ENCODE data around the gene LSM4.
"Not testable (repeated sequence)": the region's sequence is repeated elsewhere in the genome, so short reads cannot be mapped to it uniquely, and the experiment has no call there.

LSM4 gene

DNA sequence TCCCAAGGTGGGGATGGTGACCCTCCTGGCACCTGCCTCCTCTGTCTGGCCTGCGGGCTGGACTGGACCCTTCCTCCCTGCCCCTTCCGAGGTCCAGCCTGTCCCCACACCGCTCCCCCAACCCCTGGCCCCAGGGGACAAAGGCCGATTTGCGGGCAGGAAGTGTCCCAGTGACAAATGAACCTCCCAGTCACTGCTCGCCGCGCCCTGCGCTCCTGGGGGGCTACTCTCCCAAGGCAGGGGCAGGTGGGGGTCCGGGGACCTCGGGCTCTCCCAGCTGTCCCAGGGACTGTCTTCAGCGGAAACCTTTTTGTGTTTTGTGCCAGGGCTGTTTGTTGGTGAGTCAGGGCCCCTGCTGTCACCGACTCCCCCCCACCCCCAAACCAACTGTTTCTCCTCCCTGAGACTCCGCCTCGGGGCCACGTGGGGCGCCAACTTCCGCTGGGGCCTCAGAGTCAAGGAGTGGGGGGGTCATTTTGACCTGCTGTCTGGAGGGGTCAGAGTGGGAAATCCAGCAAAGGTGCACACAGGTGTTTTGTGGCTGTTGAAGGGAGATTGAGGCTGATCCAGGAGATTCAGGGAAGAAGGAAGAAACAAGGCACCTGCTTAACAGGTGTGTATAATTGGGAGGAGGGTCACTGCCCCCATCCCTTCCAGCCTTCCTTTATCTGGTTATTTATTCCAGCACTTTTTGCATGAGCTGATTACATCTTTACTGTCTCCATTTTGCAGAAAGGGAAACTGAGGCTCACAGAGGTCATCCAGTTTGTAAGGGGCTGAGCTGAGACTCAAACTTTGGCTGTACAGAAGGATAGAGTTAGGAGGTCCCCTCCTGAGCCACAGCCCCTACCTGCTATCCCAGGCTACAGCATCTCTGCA is 18.4 kb upstream of the LSM4 start:
- peak; percentile 62 to 68 for DNase-seq (ENCODE audit: low read depth in 2 of 2)

DNA sequence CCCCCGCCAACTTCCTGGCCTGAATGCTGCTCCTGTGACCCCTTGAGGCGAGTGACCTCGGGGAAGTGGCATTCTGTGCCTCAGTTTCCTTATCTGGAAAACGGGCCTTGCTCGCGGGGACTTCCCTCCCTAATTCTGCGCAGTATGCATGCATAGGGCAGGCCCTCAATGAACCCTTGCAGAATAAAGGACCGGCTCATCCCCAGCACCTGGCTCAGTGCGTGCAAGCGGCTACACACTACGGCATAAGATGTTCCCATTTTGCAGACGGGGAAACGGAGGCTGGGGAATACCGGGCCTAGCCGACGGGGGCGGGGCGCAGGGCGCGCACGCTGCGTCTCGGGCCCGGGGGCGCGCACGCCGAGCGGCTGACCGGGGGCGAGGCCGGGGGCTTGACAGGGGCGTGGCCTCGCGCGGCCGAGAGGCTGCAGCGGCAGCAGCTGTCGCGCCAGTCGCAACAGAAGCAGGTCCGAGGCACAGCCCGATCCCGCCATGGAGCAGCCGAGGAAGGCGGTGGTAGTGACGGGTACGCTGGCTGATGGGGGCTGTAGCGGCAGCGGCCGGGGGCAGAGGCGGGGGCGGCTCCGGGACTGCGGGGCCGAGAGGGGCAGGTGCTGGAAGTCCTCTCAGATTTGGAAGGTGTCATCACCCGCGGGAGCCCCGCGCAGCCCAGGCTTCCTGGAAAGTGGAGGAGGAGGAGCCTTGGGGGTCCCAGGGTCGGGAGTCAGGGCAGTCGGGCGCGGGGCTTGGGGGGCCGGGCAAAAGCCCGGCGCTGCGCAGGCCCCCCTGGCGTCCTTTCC is 17.5 kb upstream of the LSM4 start, which contains the start of gene PGPEP1:
PGPEP1 (plus strand) TSS at position 409 of the 800 bp plus-strand sequence; CDS start at position 493, 84 bp downstream.
- DNase-seq (ENCODE audit: low read depth in 2 of 2), result peak in 1 of 2 donors; percentile 62

DNA sequence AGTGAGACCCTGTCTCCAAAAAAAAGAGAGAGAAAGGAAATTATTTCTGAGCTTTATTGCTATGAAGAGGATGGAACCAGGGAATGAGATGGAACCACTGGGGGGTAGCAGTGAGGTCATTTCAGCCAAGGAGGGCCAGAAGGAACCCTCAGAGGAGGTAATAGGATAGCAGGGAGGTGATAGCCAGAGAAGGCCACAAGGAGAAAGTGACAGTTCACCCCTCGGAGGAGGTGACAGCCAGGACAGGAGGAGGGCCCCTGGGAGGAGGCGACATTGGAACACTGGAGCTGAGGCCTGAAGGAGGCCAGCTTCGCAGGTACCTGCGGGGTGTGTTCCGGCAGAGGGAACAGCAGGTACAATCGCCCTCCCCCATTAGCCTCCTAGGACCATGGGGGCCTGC is 16.8 kb upstream of the LSM4 start:
- no peak for DNase-seq (ENCODE audit: low read depth in 2 of 2)

DNA sequence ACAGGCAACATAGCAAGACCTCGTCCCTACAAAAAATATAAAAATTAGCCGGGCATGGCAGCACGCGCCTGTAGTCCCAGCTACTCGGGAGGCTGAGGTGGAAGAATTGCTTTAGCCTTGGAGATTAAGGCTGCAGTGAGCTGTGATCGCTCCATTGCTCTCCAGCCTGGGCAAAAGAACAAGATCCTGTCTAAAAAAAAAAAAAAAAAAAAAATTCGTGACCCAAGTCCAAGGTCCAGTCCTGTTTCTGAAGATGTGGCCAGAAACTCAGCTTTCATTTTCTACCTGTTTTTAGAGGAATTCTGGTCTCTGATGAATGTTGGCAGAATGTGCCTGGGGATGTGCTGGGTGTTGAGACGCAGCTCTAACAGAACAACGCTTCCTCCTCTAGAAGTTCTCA is 15.7 kb upstream of the LSM4 start:
- DNase-seq (ENCODE audit: low read depth in 2 of 2), result no peak

DNA sequence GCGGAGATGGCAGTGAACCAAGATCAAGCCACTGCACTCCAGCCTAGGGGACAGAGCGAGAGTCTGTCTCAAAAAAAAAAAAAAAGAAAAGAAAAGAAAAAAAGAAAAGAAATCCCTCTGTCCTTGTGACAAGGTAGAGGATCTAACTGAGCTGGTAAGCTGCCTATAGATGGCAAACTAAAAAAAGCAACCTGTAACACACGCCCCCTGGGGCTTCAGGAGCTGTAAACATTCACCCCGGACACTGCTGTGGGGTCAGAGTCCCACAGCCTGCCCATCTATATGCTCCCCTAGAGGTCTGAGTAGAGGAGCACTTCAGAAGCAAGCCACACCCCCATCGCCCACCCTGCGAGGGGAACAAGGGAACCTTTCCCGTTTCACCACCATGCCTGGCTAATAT is 13.2 kb upstream of the LSM4 start:
- DNase-seq (ENCODE audit: low read depth in 2 of 2), result no peak

DNA sequence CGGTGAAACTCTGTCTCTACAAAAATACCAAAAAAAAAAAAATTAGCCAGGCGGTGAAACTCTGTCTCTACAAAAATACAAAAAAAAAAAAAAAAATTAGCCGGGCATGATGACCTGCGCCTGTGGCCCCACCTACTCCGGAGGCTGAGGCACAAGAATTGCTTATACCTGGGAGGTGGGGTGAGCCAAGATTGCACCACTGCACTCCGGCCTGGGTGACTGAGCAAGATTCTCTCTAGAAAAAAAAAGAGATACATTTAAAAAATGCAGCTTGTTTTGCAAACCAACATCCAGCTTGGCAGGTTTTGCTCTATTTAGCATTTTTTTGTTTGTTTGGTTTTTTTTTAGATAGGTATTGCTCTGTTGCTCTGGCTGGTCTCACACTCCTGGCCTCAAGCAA is 10.8 kb upstream of the LSM4 start:
- no peak for DNase-seq (ENCODE audit: low read depth in 2 of 2)

DNA sequence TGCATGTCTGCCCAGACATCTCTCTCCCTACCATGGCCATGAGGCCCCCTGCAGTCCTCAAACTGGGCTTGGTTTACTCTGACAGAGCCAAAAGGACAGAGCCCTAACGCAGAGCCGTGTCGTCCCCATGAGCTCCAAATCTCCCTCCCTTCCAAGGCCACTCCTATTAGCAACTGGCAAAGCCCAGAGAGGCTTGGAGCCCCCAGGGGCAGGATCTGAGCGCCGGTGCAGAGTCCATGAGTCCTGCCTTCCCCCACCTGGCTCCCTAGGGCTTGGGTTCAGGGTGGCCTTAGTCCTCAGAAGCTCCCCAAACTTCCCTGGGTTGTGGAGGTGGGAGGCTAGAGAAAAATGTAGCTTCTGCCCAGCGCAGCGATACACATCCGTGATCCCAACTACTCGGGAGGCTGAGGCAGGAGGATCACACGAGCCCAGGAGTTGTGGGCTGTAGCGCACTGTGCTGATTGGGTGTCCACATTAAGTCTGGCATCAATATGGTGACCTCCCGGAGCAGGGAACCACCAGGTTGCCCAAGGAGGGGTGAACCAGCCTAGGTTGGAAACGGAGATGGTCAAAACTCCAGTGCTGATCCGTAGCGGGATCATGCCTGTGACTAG is 10.1 kb upstream of the LSM4 start:
- no peak for DNase-seq (ENCODE audit: low read depth in 2 of 2)

DNA sequence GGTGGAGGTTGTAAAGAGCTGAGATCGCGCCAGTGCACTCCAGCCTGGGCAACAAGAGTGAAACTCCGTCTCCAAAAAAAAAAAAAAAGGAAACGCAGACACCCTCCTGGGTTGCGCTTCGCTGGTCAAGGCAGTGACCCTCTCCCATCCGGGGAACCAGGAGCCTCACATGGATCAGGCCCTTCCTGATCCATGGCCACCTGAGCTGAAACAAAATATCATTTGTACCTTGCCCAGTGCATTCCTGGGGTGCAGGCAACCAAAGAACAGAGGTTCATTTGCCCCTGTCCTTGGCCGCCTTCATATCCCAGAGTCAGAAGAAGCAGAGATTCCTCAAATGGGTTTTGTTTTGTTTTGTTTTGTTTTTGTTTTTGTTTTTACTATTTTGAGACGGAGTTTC is 8.0 kb upstream of the LSM4 start:
- DNase-seq (ENCODE audit: low read depth in 2 of 2), result no peak

DNA sequence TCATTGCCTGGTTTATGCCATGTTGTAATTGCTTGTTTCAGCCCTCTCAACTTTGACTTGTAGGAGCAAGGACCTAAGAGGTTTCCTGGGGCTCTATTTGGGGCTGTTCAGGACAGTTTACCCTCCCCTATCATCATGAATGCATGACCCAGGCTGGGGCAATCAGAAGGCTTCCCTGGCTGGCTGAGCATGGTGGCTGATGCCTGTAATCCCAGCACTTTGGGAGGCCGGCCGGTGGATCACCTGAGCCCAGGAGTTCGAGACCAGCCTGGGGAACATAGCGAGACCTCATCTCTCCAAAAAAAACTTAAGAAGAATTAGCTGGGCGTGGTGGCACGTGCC is 6.1 kb upstream of the LSM4 start:
- DNase-seq (ENCODE audit: low read depth in 2 of 2), result no peak

DNA sequence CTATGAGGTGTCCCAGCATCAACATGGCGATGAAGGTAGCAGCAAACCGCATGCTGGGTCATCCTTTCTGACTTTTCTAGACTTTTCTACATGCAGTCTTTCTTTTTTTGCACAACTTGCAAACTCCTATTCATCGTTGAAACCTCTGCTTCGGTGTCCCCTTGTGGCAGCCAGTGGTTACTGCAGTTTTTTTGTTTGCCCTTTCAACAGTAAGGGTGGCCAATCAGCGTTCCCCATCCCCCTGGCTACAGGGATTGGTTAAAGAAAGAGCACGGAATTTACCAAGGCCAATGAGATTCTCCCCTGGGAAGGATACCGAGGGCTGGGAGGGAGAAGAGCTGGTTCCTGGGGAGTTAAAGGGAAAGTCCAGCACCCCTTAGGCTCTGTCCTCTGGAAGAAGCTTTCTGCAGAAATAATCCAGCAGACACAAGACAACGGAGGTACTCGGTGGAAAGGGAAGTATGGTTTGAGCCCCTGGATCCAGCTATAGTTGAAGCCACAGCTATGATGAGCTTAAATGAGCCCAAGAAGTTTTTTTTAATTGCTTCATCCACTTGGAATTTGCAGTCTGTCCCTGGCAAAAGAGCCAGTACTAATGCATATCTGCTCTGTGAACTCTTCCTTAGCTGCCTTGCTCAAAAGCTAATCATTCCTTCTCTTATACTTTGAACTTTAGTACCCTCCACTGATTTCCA is 5.6 kb upstream of the LSM4 start:
- DNase-seq (ENCODE audit: low read depth in 2 of 2), result peak; percentile 72 to 86

DNA sequence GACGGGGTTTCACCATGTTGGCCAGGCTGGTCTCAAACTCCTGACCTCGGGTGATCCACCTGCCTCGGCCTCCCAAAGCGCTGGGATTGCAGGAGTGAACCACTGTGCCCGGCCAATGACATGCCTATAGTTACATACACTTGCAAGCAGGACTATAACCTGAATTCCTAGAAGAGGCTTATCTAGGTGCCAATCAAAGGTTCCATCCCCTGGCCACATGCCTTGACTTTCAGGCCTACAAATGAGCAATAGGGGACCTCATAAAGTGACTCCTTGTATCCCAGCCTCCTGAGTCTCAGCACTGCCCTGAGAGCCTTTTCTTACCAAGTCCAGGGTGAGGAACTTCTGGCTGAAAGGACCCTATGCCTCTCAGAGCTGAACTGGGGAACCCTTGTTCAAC is 3.9 kb upstream of the LSM4 start:
- DNase-seq (ENCODE audit: low read depth in 2 of 2), result no peak

DNA sequence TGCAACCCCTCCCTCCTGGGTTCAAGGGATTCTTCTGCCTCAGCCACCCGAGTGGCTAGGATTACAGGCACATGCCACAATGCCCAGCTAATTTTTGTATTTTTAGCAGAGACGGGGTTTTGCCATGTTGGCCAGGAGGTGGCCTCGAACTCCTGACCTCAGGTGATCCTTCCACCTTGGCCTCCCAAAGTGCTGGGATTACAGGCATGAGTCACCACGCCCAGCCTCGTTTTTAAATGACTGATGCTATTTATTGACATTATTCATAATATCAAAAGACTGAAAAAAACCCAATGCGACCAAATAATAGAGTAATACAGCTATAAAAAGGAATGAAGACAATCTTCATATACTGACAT is 1.5 kb upstream of the LSM4 start:
- not testable (repeated sequence) for DNase-seq (ENCODE audit: low read depth in 2 of 2)

DNA sequence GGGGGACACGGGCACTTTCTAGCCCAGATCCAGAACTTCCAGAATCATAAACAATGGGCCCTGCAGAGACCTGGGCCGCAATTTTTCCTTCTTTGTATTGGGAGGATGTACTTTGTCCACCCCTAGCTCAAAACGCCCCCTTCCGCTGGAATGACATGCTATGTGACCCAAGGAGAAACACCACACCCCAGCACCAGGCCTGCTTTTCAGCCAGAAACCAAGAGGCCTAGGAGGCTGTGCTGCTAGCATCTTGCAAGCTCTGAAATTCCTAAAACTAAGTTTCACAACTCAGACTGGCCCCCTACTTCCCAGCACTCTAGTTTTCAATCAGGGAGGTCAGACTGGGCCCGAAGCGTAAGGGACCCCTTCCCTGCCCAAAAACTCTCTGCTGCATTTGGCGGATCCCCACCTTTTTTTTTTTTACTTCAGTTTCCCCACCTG is 538 bp downstream of the LSM4 start:
- no peak for DNase-seq (ENCODE audit: low read depth in 2 of 2)

DNA sequence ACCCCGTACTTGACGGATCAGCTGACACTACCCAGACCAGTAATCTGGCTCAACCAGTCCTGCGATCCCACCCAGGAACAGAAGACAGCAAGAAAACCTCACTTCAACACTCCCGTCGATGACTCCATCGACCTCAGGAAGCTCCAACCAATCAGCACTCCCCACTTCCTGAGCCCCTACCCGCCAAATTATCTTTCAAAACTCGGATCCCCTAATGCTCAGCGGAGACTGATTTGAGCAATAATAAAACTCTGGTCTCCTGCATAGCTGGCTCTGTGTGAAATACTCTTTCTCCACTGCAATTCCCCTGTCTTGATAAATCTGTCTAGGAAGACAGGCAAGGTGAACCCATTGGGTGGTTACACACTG is 1.2 kb downstream of the LSM4 start:
- DNase-seq (ENCODE audit: low read depth in 2 of 2), result no peak

DNA sequence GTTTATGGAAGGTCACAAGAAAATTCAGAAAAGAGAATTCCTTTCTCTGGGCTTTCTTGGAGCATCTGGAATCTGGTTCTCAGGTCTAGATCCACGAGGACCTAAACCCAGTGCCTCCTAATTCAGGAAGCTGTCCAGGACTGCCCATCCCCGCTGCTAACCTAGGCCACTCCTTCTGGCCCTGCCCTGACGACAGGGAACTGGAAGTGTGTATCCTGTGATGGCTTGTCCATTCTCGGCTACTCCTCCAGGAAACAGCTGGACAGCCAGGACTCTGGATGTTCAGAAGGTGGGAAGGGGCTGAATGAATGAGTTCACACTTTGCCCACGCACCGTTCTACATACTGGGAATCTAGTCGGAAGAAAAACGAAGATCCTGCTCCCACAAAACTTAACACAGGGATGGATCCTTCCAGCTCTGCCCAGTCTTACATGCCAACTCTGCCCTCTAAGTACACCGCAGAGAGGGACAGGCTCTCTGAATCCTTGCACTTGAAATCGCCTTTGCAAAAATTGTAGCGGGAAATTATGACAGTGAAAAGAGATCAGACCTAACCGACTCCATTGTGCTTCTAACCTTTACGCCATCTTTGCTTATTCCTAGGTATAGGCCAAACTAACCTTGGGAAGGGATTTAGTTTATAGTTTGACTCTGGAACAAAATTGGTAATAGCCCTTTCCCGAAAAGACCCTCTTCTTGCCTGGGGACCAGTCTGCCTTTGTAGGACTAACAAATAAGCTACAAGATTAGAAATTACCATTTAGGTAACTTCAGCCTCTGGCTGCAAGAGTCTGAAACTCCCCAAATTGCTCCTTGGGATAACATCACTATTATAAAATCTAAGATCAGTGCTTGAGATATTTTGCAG is 1.8 kb downstream of the LSM4 start:
- DNase-seq (ENCODE audit: low read depth in 2 of 2), result no peak

DNA sequence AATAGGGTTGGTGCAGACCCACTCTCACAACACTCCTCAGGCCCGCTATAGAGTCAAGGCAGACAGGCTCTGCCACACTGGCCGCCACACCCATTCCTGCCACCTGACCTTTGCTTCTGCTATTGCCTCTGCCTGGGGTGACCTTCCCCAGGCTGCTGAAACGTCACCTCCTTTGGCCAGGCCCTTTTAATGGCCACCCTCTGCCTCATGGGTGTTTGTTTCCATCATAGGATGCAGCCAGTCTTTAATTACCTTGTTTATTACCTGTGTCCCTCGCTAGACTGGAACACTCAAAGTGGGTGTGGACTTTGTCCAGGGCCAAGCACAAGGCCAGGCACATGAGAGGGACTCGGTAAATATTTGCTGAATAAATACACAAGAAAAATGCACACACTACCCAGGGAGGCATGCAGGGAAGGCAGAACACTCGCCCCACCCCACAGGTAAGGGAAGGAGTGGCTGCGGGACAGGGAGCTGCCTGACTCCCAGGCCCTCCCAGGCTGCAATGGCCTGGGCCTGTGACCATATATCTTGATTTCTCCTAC is 3.2 kb downstream of the LSM4 start:
- no peak for DNase-seq (ENCODE audit: low read depth in 2 of 2)

DNA sequence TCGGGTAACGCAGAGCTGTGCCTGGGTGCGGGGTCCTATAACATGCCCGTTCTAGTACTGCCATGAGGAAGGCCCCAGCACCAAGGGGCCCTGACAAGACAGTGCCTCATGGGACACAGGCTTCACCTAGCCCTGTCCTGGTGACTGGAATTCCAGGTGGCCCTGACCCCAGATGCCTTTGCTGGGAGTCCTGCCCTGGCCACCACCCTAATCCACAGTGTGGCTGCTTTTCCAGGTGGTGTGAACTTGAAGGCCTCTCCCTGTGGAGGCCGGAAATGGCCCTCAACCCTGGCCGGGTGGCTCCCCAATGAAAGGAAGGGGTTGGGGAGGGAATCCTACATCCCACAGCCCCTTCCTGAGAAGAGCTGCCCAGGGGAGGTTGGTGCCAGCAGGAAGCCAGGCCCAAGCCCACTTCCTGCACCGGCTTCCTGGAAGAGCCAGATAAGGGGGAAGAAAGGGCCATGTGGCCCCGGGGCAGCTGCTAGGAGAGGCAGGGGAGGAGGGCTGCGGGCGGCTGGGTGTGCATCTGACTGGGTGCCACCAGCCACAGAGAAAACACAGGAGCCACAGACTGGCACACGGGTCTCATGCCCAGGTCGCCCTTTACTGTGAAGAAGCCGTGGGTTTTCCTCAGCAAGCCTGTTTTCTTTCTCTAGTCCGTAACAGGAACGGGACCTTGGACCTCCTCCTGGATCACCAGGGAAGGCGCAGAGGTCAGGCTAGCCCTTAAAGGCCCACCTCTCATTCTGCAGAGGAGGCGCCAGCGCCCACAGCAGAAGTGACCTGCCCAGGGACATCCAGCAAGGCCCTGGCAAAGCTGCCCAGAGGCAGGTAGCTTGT is 4.7 kb downstream of the LSM4 start:
- no peak for DNase-seq (ENCODE audit: low read depth in 2 of 2)

DNA sequence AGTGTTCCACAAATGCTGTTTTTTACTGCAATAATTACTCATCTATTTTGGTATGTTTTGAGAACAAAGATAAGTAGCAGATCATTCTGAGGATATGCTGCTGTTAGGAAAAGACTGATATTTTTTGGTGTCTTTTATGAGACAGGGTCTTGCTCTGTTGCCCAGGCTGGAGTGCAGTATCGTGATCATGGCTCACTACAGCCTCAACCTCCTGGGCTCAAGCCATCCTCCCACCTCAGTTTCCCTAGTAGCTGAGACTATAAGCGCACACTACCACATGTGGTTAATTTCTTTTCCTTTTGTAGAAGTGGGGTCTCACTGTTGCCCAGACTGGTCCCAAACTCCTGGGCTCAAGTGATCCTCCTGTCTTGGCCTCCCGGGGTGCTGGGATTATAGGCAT is 9.5 kb downstream of the LSM4 start:
- no peak for DNase-seq (ENCODE audit: low read depth in 2 of 2)

DNA sequence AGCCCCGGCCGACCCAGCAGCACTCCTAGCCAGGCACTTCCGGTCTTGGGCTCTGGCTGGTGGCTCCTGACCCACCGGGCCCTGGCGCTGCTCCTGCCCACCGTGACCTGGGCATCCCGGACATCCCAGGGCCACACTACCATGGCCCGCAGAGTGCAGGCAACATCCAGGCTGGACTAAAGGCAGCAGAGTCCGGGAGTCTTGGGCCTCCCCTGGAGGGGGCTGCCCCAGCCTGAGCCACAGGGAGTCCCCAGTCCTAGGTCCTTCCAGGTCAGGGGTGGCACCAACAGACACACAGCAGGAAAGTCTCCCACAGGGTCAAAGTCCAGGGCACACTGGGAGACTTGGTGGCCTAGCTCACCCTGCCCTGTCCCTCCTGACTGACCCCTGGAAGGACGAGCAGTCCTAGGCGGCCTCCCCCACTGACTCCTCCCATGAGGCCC is 10.8 kb downstream of the LSM4 start:
- no peak for DNase-seq (ENCODE audit: low read depth in 2 of 2)
